K562 (cell line): Measurements from ENCODE around the gene ELOVL5. TPM values are rescaled to one million over a fixed set of nuclear protein-coding genes. Genes with fewer than 3 reads are reported as not detected.

ENCODE experiments used
- ATAC-seq: fragments of 200-7000 bp; cut with Tn5 transposase; 3 replicates; pipeline ENCODE4 v1.9.1; 2020; ENCODE audit warnings: moderate library complexity
- BruUV-seq: library from RNA; stranded (reverse); fragments of 400-500 nt; replicated peaks from 2 replicates; lab custom pipeline; 2021; lab: Mats Ljungman, UMichigan
- CTCF ChIA-PET: fragments of 300-600 bp; formaldehyde crosslinking; extraction: SDS; loops from one replicate; lab custom pipeline; 2021; ENCODE audit warnings: low intra/inter-chr PET ratio; lab: Yijun Ruan, JAX
- POLR2A ChIA-PET: fragments of 300-600, 350-650 bp; sonication (Branson Sonifier 250); formaldehyde crosslinking; extraction: SDS; loops from one replicate; lab custom pipeline; 2021; ENCODE audit warnings: antibody characterized with exemption, inconsistent platforms; lab: Yijun Ruan, JAX
- DNase-seq, 4 experiments: peaks; one replicate each; pipeline versions ENCODE4 v3.0.0 to v3.0.0-alpha.2; 2011 to 2018; ENCODE audit warnings: low spot score in 3 of 4, mixed read lengths in 3 of 4; ENCODE audit errors: extremely low read depth in 1 of 4
- FAIRE-seq: peaks from 2 replicates; lab custom pipeline; 2011; peaks lifted over from hg19 to GRCh38; lab: Jason Lieb, UNC
- H2AFZ ChIP-seq: 2 replicates; pipeline ENCODE4 v1.6.0; 2011; ENCODE audit warnings: low read depth, low read length, control low read depth, inconsistent platforms
- H3K27ac ChIP-seq: fragments of 200-600 bp; 3 replicates; pipeline ENCODE4 v1.8.0; 2011; ENCODE audit warnings: low read depth, mild to moderate bottlenecking, control low read depth, inconsistent platforms, low read length, moderate library complexity, mixed read lengths; ENCODE audit errors: extremely low read depth
- H3K27me3 ChIP-seq, 2 experiments: fragments of 300-600 bp in 1 of 2; 2 replicates in 1 of 2; 3 replicates in 1 of 2; pipeline versions ENCODE4 v1.6.0 to v1.8.0; 2011; ENCODE audit warnings: inconsistent platforms in 2 of 2, low read length in 2 of 2, mild to moderate bottlenecking in 1 of 2, mixed read lengths in 1 of 2, moderate library complexity in 1 of 2; ENCODE audit not compliant: control insufficient read depth in 2 of 2, insufficient read depth in 2 of 2
- H3K36me3 ChIP-seq: fragments of 300-600 bp; 3 replicates; pipeline ENCODE4 v1.8.0; 2011; ENCODE audit warnings: mild to moderate bottlenecking, low read length, inconsistent platforms; ENCODE audit not compliant: control insufficient read depth, insufficient read depth
- H3K4me1 ChIP-seq, 2 experiments: fragments of 200-600 bp in 1 of 2; replicated peaks in 1 of 2; 2 replicates in 1 of 2; 3 replicates in 1 of 2; pipeline versions ENCODE4 v1.5.1 to v1.8.0; 2011; ENCODE audit warnings: inconsistent platforms in 2 of 2, low read length in 2 of 2, mild to moderate bottlenecking in 1 of 2, mixed read lengths in 1 of 2, moderate library complexity in 1 of 2; ENCODE audit not compliant: control insufficient read depth in 2 of 2, insufficient read depth in 2 of 2
- H3K4me2 ChIP-seq: 2 replicates; pipeline ENCODE4 v1.6.1; 2011; ENCODE audit warnings: low read length, control low read depth, inconsistent platforms, mixed read lengths; ENCODE audit not compliant: insufficient read depth
- H3K4me3 ChIP-seq: fragments of 200-600 bp; sonication (generic), shearing (Covaris generic); 2 replicates; pipeline ENCODE4 v1.5.1; 2016; ENCODE audit warnings: control low read depth, inconsistent platforms
- H3K79me2 ChIP-seq: fragments of 200-600 bp; 3 replicates; pipeline ENCODE4 v1.8.0; 2011; ENCODE audit warnings: low read length, inconsistent platforms; ENCODE audit not compliant: control insufficient read depth, insufficient read depth
- H3K9ac ChIP-seq, 2 experiments: 2 replicates each; pipeline versions ENCODE4 v1.6.0 to v1.6.1; 2011; ENCODE audit warnings: low read depth in 2 of 2, low read length in 2 of 2, control low read depth in 1 of 2, inconsistent platforms in 1 of 2, mild to moderate bottlenecking in 1 of 2, mixed read lengths in 1 of 2; ENCODE audit not compliant: insufficient read depth in 1 of 2
- H3K9me1 ChIP-seq: one replicate; pipeline ENCODE4 v1.6.0; 2011; ENCODE audit warnings: inconsistent platforms, mild to moderate bottlenecking, low read length, moderate library complexity; ENCODE audit not compliant: control insufficient read depth, insufficient read depth
- H3K9me3 ChIP-seq: replicated peaks from 2 replicates; pipeline ENCODE4 v1.5.1; 2011; ENCODE audit warnings: low read depth, low read length, inconsistent platforms; ENCODE audit not compliant: control insufficient read depth, insufficient read depth
- H4K20me1 ChIP-seq: replicated peaks from 2 replicates; pipeline ENCODE4 v1.6.1; 2011; ENCODE audit warnings: low read length, inconsistent platforms, mixed read lengths; ENCODE audit not compliant: control insufficient read depth, insufficient read depth
- CEBPZ ChIP-seq: fragments of 150-350 bp; IDR thresholded peaks from 2 replicates; pipeline ENCODE4 v1.6.1; 2014; ENCODE audit warnings: low read depth, mild to moderate bottlenecking, low read length, borderline replicate concordance
- CGGBP1 ChIP-seq: fragments of 250-450 bp; sonication (Bioruptor Pico); IDR thresholded peaks from 2 replicates; pipeline ENCODE4 v1.9.0; 2021; ENCODE audit warnings: mild to moderate bottlenecking
- CXXC5 ChIP-seq: fragments of 250-450 bp; sonication (Bioruptor Pico); IDR thresholded peaks from 2 replicates; pipeline ENCODE4 v1.8.0; 2022; ENCODE audit warnings: inconsistent platforms, mild to moderate bottlenecking, moderate library complexity
- EHMT2 ChIP-seq: fragments of 450-650 bp; IDR thresholded peaks from 2 replicates; pipeline ENCODE4 v1.6.1; 2018; ENCODE audit warnings: antibody characterized with exemption
- IRF2 ChIP-seq: sonication (generic); formaldehyde crosslinking; IDR thresholded peaks from 2 replicates; pipeline ENCODE4 v1.8.1; 2022; ENCODE audit warnings: mild to moderate bottlenecking, missing genetic modification reagents
- NCOA6 ChIP-seq: fragments of 450-650 bp; IDR thresholded peaks from 2 replicates; pipeline ENCODE4 v1.6.1; 2017; ENCODE audit warnings: mild to moderate bottlenecking
- NFIC ChIP-seq: fragments of 450-650 bp; IDR thresholded peaks from 2 replicates; pipeline ENCODE4 v1.6.1; 2017; ENCODE audit warnings: mild to moderate bottlenecking, inconsistent platforms
- NKRF ChIP-seq: fragments of 450-650 bp; IDR thresholded peaks from 2 replicates; pipeline ENCODE4 v1.6.1; 2016; ENCODE audit warnings: borderline replicate concordance
- SMAD4 ChIP-seq: fragments of 250-450 bp; sonication (Bioruptor Pico); conservative IDR thresholded peaks from 2 replicates; pipeline ENCODE4 v1.8.0; 2021; ENCODE audit warnings: inconsistent platforms, mild to moderate bottlenecking, moderate library complexity
- TEAD1 ChIP-seq, 2 experiments: fragments of 450-650 bp in 1 of 2; sonication (generic) in 1 of 2; formaldehyde crosslinking; IDR thresholded peaks; 2 replicates each; pipeline versions ENCODE4 v1.4.0 to v1.8.0; 2020 to 2022; ENCODE audit warnings: mild to moderate bottlenecking in 2 of 2, missing genetic modification reagents in 1 of 2
- TFAP4 ChIP-seq: sonication (generic); formaldehyde crosslinking; IDR thresholded peaks from 2 replicates; pipeline ENCODE4 v1.8.0; 2022; ENCODE audit warnings: missing genetic modification reagents, mild to moderate bottlenecking, moderate library complexity, borderline replicate concordance
- ZBTB12 ChIP-seq: fragments of 250-450 bp; sonication (Bioruptor Pico); IDR thresholded peaks from 2 replicates; pipeline ENCODE4 v1.4.0; 2020
- WGBS: fragments of 100-300 bp; shearing (Covaris generic); methylation state at CpG from one replicate; pipeline ENCODE4 v1.1.6; 2016; ENCODE audit warnings: low coverage, mixed read lengths; ENCODE audit not compliant: insufficient coverage; ENCODE audit errors: missing lambda C conversion rate; 5-methylcytosine and 5-hydroxymethylcytosine counted together
- in situ Hi-C: fragments of 300-500 bp; cut with MboI; formaldehyde crosslinking; loops from 4 replicates; pipeline ENCODE4 v1.15.0; 2018; ENCODE audit warnings: inconsistent platforms, mixed read lengths
- intact Hi-C: fragments of 100-400 bp; cut with micrococcal nuclease; formaldehyde crosslinking; loops from 2 replicates; pipeline ENCODE4 v1.14.2; 2022
- polyA plus RNA-seq, 8 experiments: library from polyadenylated mRNA; depleted of rRNA in 4 of 8; stranded (reverse) in 5 of 8; unstranded in 3 of 8; fragments of >200 nt; fragmentation: Nextera tagmentation in 2 of 8; fragmentation: Illumina TruSeq in 1 of 8; extraction: Ambion mirVana in 2 of 8; extraction: Trizol in 1 of 8; gene quantifications; 2 replicates each; pipeline versions ENCODE4 v1.2.1 to v1.2.3, GENCODE V29; 2011 to 2014; ENCODE audit warnings: inconsistent platforms in 1 of 8, missing spikeins in 1 of 8
- total RNA-seq, 7 experiments: library from RNA; depleted of rRNA in 6 of 7; stranded (reverse); fragments of >200 nt in 6 of 7; fragmentation: Illumina TruSeq in 2 of 7; extraction: Trizol in 2 of 7; gene quantifications; 2 replicates each; pipeline versions ENCODE4 v1.2.1 to v1.2.3, GENCODE V29; 2011 to 2021; ENCODE audit warnings: low replicate concordance in 1 of 7

ELOVL5 gene
- total and polyA plus RNA-seq, 9 of the 15 experiments (the other 6 are each of a cell fraction or from before 2014, with no cell fraction given) = 70.6 to 245 (median 132) TPM

GRCh38 chr6:53309059-53309900, 39.5 kb downstream of the ELOVL5 start:
- Histone ChIP-seq H3K36me3 (peaks cover 13% of the 10 kb centered on the region; the same call in 2 of the 3 replicates), H3K4me1 (peaks cover 17 to 68% of the 10 kb centered on the region in 2 experiments), H3K9me3 (no peaks in the 10 kb centered on the region), H3K4me2 (peak overlapping the region; percentile 58), H3K27ac (peak overlapping the region; percentile 86), H3K79me2 (peaks cover 81% of the 10 kb centered on the region), H2AFZ (no peak overlapping the region), H3K9me1 (peaks cover 4% of the 10 kb centered on the region), H4K20me1 (peaks cover 8% of the 10 kb centered on the region), H3K4me3 (no peak overlapping the region), H3K27me3 (no peaks in the 10 kb centered on the region), H3K9ac (peak overlapping the region; percentile 28 to 58; a peak in 3 of 4 replicates)
- intact Hi-C loops = no loop called here
- CTCF ChIA-PET = no interaction called here
- WGBS = 24% methylated on average over 7 of the region's 7 CpGs
- POLR2A ChIA-PET = interaction anchor here (0.7 to 2.6 kb wide), 8 partner anchors 9 to 139 kb away, joined by 3 to 17 read pairs (median 3); no protein-coding TSS in a partner anchor
- FAIRE-seq (peak; percentile 42), ATAC-seq (peak; percentile 38), DNase-seq (peak; percentile 37 to 69 (median 46))
- in situ Hi-C loops = no loop called here
- no TSS peak for BruUV-seq
- TF ChIP-seq SMAD4 (CRISPR knock-in tag) = peak; percentile 88
- no peak for TF ChIP-seq NKRF
- peak in 1 of 2 experiments; percentile 28; a peak in 1 of 4 replicates for TF ChIP-seq TEAD1 (CRISPR knock-in tag; IDR thresholded peaks at IDR 0.05)
- TF ChIP-seq CEBPZ = no peak
- no peak for TF ChIP-seq NCOA6
- TF ChIP-seq NFIC = peak; percentile 65
- TF ChIP-seq ZBTB12 = no peak
- no peak for TF ChIP-seq IRF2 (CRISPR knock-in tag)
- peak; percentile 42; the same call in 1 of the 2 replicates for TF ChIP-seq CXXC5
- TF ChIP-seq EHMT2 = no peak
- TF ChIP-seq CGGBP1 (CRISPR knock-in tag) = no peak
- peak; percentile 82 for TF ChIP-seq TFAP4 (CRISPR knock-in tag)
